HTR-8/SVneo (cell line): Measurements from ENCODE around the gene KANSL1.

Experiments used
- DNase-seq: peaks from one replicate; pipeline ENCODE4 v3.0.0; 2011; ENCODE audit warnings: low spot score, mixed read lengths; ENCODE audit not compliant: insufficient read length
- FAIRE-seq: peaks from 2 replicates; lab custom pipeline; 2011; peaks lifted over from hg19 to GRCh38; lab: Jason Lieb, UNC

KANSL1 gene

DNA sequence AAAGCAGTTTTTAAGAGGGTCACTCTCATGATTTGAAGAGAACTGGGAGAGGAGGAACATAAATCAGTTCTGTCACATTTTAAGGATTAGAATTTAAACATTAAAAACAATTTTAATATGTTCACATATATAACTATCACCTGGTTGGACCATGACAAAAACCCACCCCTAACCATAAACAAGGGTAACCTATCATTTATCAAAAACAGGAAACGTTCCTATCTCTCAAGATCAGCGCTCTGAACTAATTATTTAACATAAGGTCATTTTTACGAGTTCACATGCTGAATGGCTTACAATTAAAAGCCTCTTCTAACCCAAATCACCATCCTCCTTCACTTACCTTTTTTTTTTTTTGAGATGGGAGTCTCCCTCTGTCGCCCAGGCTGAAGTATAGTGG, 45.0 kb downstream of the KANSL1 start:
- DNase-seq (no peak), FAIRE-seq (no peak)

DNA sequence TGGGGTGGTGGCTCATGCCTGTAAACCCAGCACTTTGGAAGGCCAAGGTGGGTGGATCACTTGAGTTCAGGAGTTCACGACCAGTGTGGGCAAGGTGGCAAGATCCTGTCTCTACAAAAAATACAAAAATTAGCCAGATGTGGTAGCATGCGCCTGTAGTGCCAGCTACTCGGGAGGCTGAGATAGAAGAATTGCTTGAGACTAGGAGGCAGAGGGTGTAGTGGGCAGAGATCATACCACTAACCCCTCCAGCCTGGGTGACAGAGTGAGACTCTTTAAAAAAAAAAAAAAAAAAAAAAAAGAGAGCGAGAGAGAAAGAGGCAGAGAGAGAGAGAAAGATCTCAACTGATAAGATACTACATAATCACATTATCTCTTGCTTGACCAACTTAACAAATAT, 45.9 kb downstream of the KANSL1 start:
- no peak for FAIRE-seq

DNA sequence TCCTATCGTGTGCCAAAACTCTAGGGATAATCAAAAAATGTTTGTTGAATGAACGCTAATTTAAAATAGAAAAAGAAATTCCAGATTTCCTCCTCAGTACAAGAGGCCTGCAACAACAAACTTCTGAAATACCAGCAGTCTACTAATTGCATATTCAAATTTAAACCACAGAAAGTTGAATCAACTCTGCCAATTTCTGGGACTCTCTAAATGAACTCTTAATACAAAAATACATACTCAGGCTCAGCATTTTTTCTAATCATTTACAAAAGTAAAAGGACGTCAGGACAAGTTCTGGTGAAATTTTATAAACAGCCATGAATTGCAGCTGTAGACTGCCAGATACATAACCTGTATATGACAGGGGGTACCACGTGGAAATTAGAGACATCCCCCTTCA, 49.0 kb downstream of the KANSL1 start:
- FAIRE-seq (no peak), DNase-seq (no peak)

More for the DNA sequence above, 45.9 kb downstream of the KANSL1 start:
- no peak for DNase-seq

DNA sequence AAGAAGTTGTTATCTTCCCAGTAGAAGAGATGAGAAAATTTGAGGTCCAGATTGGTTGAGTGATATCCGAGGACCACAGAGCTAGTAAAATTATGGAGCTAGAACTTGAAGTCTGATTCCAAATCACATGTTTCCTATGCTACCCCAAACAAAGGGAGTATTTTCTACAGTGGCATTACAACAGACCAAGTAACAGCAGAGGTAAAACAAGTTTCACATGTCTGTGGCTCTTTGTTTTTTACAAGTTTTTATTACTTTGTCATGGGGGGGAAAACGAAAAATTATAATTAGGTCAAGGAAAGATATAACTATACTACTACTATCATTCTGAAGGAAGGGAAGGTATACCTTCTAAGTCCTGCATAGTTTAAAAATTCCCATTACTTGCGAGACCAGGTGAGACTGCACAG, 49.4 kb downstream of the KANSL1 start:
- DNase-seq: no peak
- FAIRE-seq: no peak

DNA sequence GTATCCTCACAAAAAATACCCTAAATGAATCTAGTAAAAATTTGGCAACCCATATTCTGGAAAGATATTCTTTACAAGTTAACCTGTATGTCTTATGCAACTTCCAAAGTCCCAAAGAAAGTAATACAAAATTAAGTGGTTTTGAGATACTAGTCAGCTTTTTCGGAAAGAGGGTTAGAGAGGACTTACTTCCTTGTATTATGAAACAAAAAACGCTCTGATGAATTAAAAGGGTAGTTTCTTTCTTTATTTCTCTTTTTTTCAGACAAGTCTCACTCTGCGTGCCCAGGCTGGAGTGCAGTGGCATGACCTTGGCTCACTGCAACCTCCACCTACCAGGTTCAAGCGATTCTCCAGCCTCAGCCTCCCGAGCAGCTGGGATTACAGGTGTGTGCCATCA, 51.6 kb downstream of the KANSL1 start:
- FAIRE-seq (no peak), DNase-seq (no peak)

DNA sequence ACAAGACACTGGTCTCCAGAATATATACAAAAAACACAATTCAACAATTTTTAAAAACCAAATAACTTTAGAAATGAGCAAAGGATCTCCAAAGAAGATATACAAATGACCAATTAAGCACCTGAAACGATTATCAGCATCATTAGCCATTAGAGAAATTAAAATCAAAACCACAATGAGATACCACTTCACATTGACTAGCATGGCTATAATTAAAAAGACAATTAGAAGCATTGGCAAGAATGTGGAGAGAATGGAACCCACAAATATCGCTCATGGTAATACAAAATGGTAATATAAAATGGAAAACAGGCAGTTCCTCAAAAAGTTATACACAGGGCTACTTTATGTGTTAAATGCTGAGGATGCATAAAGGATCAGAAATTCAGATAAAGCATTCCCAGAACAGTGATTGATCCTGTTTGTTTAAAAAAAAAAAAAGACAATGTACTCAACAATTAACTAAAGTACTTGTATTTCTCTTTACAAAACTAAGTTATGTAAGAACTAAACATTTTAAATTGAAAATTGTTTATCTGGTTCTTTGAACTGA, 52.5 kb downstream of the KANSL1 start:
- DNase-seq: no peak
- no peak for FAIRE-seq

DNA sequence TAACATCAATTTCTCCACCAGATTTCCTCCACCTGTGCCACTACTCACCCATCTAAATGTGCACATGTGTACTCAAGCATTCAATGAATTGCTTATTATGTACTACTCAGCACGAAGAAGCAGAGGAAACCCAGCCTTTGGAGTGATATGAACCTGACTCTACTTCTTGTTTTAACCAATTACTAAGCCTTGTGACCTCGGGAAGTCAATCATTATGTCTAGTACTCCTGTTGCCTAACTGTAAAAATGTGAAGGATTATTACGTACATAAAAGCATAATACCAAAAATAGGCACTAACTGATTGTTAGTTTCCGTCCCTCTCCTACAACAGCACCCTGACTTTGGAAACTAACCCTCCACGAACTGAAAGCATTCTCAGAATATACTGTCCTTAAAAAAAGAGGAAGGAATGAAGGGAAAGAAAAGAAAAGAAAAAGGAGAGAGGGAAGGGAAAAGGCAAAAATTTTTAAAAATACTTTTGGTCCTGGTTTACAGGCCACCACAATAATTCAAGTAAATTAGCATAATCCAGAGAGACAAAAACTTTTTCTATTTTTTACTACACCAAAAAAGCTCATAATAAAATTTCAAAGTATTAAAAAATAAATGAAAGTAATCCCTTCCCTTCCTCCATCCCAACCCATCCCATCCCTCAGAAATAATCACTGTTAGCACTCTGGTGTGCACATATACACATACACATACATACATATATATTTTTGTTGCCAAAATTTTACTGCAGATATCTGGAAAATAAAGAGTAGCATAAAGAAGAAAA, 53.6 kb downstream of the KANSL1 start:
- FAIRE-seq: peak; percentile 54
- DNase-seq: no peak

DNA sequence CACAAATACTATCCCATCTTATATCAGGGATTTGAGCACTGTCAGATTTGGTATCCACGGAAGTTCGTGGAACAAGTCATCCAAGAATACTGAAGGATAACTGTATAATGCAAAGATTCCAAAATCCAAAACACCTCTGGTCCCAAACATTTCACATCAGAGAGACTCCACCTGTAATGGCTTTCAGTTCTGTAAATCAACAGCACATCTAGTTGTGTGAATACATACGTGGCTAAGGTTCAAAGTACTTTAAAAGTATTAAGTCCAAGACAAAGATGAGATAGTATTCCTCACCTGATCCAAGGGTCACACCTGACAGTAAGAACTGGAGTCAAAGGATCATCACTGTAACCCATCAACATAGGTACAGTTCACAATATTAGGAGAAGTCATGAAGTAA, 54.8 kb downstream of the KANSL1 start:
- DNase-seq: no peak
- no peak for FAIRE-seq

DNA sequence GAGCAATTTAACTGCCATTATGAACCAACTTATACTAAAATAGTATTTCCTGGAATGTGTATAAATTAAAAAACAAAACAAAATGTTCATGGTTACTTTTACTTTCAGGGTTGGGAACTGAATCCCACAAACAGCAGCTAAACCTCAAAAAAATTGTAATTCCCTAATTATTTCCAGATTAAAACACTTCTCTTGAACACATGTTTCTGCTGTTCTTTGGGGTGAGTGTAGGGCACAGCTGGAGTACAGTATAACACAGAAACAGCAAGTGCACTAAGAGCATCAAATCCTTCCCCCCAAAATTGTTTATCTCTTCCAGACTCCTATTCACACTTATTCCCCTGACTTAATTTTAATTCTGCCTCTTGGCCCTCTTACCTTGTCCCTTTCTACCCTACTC, 56.4 kb downstream of the KANSL1 start:
- no peak for DNase-seq
- no peak for FAIRE-seq

DNA sequence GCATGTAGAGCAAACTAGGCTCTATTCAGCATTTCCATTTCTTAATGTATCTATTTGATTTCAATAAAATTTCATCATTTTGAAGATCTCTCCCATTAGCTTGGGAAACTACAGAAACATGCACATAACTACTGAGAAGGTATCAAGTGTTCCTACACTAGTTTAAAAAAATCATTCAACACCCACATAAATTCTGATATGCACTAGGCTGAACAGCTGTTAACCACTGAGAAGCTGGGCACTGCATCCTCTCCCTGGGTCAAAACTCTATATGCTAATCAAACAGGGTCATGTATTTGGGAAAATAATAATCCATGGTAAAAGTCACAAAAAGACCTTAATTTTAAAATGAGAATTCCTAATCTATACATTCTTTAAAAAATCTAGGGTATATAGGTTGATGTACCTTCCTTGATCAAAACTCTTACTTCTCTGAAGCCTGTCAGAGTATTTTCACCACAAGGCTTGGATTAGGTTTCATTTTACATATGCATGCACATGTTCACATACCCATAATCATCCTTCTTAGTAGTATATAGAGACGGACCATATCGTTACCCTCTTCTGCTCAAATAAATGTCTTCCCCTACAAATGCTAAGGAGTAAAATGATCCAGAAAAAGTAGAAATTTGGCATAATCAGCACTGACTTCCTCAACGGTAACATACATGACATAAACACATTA, 57.2 kb downstream of the KANSL1 start:
- no peak for FAIRE-seq
- no peak for DNase-seq

DNA sequence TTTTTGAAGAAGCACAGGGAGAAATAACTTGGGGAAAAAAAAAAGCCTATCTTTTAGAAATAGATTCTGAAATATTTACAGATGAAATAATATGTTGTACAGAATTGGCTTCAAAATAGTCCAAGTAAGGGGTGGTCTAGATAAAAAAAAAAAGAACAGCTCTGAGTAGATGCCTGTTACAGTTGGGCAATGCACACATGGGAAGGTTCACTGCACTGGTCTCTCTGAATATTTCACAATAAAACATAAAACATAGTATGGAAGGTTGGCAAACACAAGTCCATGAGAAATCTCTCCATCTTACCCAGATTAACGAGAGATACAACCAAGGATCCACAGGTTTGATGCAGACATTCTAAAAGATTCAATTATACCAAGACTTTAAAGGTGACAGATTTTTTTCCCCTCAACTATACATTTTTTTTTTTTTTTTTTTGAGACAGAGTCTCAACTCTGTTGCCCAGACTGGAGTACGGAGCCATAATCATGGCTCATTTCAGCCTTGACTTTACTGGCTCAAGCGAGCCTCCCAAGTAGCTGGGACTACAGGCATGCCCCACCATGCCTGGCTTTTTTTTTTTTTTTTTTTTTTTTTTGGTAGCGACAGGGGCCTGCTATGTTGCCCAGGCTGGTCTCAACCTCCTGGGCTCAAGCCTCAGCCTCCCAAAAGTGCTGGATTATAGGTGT, 58.0 kb downstream of the KANSL1 start:
- FAIRE-seq (no peak), DNase-seq (no peak)

DNA sequence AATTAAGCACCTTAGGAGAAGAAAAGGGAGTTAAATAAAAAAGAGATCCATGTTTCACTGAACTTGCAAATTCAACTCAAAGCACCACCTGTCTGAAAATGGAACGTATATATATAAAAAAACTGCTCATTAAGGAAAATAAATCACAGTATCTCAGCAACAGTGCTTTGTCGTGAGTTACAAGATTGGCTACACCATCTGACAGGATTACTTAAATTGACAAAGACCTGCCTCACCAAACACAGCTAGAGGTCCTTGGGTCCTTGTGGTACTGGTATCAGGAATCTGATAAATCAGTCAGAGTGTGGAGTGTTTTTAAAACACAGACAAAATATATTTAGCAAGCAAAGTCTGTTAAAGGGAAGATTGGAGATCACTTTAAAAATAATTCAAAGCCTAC, 63.9 kb downstream of the KANSL1 start:
- FAIRE-seq (no peak), DNase-seq (no peak)

DNA sequence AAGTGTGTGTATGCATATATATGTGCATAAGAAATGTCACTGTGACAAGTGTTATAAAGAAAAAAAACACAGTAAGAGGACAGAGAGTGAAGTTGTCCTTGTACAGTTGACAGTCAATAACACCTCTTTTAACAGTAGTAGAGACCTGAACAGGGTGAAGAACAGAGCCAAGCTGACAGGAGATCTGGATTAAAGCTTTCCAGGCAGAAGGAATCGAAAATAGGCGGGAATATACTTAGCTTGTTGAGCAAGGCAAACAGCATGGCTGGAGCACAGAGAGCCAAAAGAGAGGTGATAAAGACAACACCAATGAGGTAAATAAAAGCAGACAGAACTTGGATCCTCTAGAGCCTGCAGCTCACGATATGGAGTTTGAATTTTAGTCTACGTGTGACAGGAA, 64.8 kb downstream of the KANSL1 start:
- DNase-seq (no peak), FAIRE-seq (no peak)

DNA sequence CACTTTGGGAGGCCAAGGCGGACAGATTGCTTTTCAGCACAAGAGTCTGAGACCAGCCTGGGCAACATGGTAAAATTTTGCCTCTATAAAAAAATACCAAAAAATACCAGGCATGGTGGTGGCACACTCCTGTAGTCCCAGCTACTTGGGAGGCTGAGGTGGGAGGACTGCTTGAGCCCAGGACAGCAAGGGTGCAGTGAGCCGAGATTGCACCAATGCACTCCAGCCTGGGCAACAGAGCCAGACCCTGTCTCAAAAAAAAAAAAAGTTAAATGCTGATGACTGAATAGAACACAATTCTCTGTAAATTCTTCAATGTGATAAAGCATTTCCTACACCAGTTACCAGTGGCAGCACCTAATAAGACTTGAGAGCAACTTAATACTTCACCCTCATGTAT, 65.7 kb downstream of the KANSL1 start:
- FAIRE-seq (no peak), DNase-seq (no peak)

DNA sequence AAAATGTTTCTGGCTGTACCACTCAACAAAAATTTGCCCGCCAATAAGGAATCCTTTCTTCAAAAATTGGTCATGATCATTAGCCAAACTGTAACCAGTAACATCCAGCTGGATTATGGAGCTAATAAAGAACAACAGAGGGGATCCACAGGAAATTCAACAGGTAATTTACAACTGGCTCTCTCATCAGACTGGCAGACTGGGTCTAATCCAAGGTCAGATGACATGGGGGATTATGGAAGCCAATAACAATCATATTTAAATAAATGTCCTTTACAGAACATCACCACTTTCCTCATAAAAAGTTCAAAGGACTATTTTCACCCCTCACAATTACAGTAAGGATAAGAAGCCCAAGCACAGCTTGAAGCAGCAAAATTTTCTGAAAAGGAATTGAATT, 66.4 kb downstream of the KANSL1 start:
- FAIRE-seq (no peak), DNase-seq (no peak)

DNA sequence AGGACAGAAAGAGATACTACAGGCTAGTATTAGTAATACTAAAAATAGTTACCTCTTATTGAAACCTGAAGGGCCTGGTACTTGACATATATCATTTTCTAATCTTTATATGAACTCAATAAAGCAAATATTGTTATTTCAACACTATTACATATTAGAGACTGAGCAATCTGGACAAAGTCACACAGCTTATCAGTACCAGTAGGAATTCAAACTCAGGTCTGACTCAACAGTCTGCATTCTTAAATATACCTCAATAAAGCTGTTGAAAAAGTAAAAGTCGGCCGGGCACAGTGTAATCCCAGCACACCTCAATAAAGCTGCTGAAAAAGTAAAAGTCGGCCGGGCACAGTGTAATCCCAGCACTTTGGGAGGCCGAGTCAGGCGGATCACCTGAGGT, 67.4 kb downstream of the KANSL1 start:
- DNase-seq (no peak), FAIRE-seq (no peak)

DNA sequence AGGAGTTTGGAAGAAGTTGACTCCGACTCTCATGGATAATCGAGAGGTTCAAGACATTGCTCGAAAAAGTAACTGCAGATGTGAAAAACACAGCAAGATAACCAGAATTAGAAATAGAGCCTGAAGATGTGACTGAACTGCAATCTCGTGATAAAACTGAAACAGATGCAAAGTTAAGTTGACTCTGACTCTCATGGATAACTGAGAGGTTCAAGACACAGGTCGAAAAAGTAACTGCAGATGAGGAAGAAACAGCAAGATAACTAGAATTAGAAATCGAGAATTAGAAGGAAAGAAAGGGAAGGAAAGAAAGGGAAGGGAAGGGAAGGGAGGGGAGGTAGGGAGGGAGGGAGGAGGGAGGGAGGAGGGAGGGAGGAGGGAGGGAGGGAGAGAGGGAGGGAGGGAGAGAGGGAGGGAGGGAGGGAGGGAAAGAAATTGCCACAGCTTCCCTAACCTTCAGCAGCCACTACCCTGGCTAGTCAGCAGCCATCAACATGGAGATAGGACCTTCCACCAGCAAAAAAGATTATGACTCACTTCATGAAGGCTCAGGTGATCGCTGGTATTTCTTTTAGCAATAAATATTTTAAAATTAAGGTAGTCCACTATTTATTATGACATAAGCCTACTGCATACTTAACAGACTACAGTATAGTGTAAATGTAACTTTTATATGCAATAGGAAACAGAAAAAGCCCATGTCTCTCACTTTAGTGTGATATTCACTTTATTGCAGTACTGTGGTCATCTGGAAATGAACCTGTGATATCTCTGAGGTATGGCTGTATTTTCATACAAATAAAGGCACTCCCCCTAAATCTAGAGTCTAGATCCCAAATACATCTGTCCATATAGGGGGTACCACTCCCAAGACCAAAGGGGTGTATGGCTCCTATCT, 68.3 kb downstream of the KANSL1 start:
- no peak for FAIRE-seq
- DNase-seq: no peak

DNA sequence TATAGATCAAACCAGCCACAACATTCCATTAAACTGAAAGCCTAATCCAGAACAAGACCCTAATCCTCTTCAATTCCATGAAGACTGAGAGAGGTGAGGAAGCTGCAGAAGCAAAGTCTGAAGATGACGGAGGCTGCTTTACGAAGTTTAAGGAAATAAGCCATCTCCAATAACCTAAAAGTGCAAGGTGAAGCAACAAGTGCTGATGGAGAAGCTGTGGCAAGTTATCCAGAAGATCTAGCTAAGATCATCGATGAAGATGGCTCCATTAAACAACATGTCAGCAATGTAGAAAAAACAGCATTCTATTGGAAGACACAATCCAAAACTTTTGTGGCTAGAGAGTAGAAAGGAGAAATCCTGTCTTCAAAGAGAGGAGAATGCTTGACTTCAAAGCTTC, 69.6 kb downstream of the KANSL1 start:
- no peak for DNase-seq
- no peak for FAIRE-seq

DNA sequence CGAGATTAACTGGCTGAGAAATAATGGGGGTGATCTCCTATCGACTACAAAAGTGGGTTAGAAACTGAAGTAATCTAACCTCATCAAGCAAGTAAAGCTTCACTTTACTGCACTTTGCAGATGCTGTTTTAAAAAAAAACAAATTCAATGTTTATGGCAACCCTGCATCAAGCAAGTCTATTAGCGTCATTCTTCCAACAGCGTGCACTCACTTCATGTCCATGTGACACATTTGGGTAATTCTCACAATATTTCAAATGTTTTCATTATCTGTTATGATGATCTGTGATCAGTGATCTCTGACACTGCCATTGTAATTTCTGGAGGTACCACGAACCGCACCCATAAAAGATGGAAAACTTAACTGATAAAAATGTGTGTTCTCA, 70.8 kb downstream of the KANSL1 start:
- no peak for DNase-seq
- FAIRE-seq: no peak

DNA sequence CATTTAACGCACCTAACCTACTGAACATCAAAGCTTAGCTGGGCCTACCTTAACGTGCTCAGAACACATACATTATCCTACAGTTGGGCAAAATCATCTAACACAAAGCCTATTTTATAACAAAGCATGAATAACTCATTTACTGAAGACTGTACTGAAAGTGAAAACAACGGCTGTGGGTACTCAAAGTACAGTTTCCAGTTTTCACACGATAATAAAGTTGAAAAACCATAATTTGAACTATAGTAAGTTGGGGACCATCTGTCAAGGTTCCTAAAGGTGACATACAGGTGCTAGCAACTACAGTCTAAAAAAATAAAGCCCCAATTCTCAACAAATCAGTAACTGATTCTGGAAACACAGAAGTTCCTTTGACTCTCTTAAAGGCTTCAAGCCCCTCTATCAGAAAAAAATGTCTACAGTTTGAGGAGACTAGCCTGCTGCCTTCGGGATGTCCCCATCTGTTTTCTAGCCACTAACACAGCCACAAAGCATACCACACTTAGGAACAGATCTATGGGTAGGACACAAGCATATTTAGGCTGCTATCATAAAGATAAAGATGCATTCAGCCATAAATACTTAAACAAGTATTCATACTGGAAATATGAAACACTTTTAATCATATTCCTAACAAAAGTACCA, 71.3 kb downstream of the KANSL1 start:
- FAIRE-seq (no peak), DNase-seq (no peak)
